IMR-90 (cell line): Measurements from ENCODE around the gene ADAM23. TPM values are rescaled to one million over a fixed set of nuclear protein-coding genes. Genes with fewer than 3 reads are reported as not detected.

ENCODE experiments used
- ATAC-seq: fragments of 200-7000 bp; cut with Tn5 transposase; 2 replicates; pipeline ENCODE4 v1.9.1; 2020; ENCODE audit warnings: low read depth, mild to moderate bottlenecking, moderate library complexity
- BruUV-seq: library from RNA; stranded (reverse); fragments of 400-500 nt; replicated peaks from 2 replicates; lab custom pipeline; 2021; lab: Mats Ljungman, UMichigan
- CTCF ChIA-PET: fragments of 300-600 bp; formaldehyde crosslinking; extraction: SDS; loops from one replicate; lab custom pipeline; 2021; ENCODE audit warnings: antibody characterized with exemption; lab: Yijun Ruan, JAX
- POLR2A ChIA-PET: fragments of 300-600 bp; sonication (Branson Sonifier 250); formaldehyde crosslinking; loops from one replicate; lab custom pipeline; 2022; ENCODE audit warnings: antibody characterized with exemption; ENCODE audit not compliant: unreplicated experiment; lab: Charles Lee
- DNase-seq: peaks from one replicate; pipeline ENCODE4 v3.0.0; 2013
- H2AFZ ChIP-seq: replicated peaks from 2 replicates; pipeline ENCODE3; 2013; ENCODE audit warnings: low read length, mild to moderate bottlenecking; ENCODE audit not compliant: poor library complexity
- H2AK5ac ChIP-seq: 2 replicates; pipeline ENCODE4 v1.6.1; 2013; ENCODE audit warnings: low read depth, low read length, inconsistent platforms
- H2AK9ac ChIP-seq: replicated peaks from 2 replicates; pipeline ENCODE3; 2013; ENCODE audit warnings: mild to moderate bottlenecking, low read depth, low read length, moderate library complexity; ENCODE audit not compliant: poor library complexity
- H2BK120ac ChIP-seq: 2 replicates; pipeline ENCODE4 v1.6.1; 2013; ENCODE audit warnings: low read depth, low read length, inconsistent platforms
- H2BK15ac ChIP-seq: 3 replicates; pipeline ENCODE4 v1.6.1; 2013; ENCODE audit warnings: low read depth, low read length, inconsistent platforms
- H2BK20ac ChIP-seq: 2 replicates; pipeline ENCODE4 v1.6.1; 2013; ENCODE audit warnings: low read depth, mild to moderate bottlenecking, inconsistent platforms, low read length, moderate library complexity
- H2BK5ac ChIP-seq: 2 replicates; pipeline ENCODE4 v1.6.1; 2013; ENCODE audit warnings: mild to moderate bottlenecking, low read depth, low read length, inconsistent platforms; ENCODE audit not compliant: poor library complexity, severe bottlenecking
- H3K14ac ChIP-seq: replicated peaks from 2 replicates; pipeline ENCODE4 v1.6.1; 2013; ENCODE audit warnings: low read depth, low read length, inconsistent platforms
- H3K18ac ChIP-seq: 2 replicates; pipeline ENCODE4 v1.6.1; 2013; ENCODE audit warnings: low read depth, low read length, control low read depth
- H3K23ac ChIP-seq: 2 replicates; pipeline ENCODE4 v1.6.1; 2013; ENCODE audit warnings: low read depth, low read length, inconsistent platforms
- H3K27ac ChIP-seq: 2 replicates; pipeline ENCODE4 v1.5.1; 2013; ENCODE audit warnings: mild to moderate bottlenecking, control low read depth, low read length; ENCODE audit not compliant: insufficient read depth
- H3K27me3 ChIP-seq: 2 replicates; pipeline ENCODE4 v1.6.1; 2013; ENCODE audit warnings: low read length; ENCODE audit not compliant: control insufficient read depth, insufficient read depth
- H3K36me3 ChIP-seq: 2 replicates; pipeline ENCODE4 v1.6.1; 2013; ENCODE audit warnings: low read length, mixed read lengths; ENCODE audit not compliant: control insufficient read depth, insufficient read depth
- H3K4ac ChIP-seq: 2 replicates; pipeline ENCODE4 v1.6.1; 2013; ENCODE audit warnings: low read depth, low read length, inconsistent platforms
- H3K4me1 ChIP-seq: 2 replicates; pipeline ENCODE4 v1.6.1; 2013; ENCODE audit warnings: low read length, mixed read lengths; ENCODE audit not compliant: control insufficient read depth, insufficient read depth
- H3K4me2 ChIP-seq: 2 replicates; pipeline ENCODE4 v1.6.1; 2013; ENCODE audit warnings: low read depth, mild to moderate bottlenecking, control low read depth, low read length, moderate library complexity
- H3K4me3 ChIP-seq: 2 replicates; pipeline ENCODE4 v1.5.1; 2013; ENCODE audit warnings: low read depth, mild to moderate bottlenecking, control low read depth, low read length, moderate library complexity; ENCODE audit not compliant: insufficient read depth
- H3K56ac ChIP-seq: 2 replicates; pipeline ENCODE4 v1.6.1; 2013; ENCODE audit warnings: low read length, inconsistent platforms; ENCODE audit not compliant: insufficient read depth; ENCODE audit errors: extremely low read depth
- H3K79me1 ChIP-seq, 2 experiments: 2 replicates each; pipeline ENCODE4 v1.6.1; 2013; ENCODE audit warnings: low read length in 2 of 2, inconsistent platforms in 1 of 2, low read depth in 1 of 2
- H3K9ac ChIP-seq: 2 replicates; pipeline ENCODE4 v1.6.1; 2013; ENCODE audit warnings: low read depth, low read length, control low read depth
- H3K9me1 ChIP-seq: 2 replicates; pipeline ENCODE4 v1.6.1; 2013; ENCODE audit warnings: low read length, inconsistent platforms; ENCODE audit not compliant: insufficient read depth
- H3K9me3 ChIP-seq: 2 replicates; pipeline ENCODE4 v1.6.1; 2013; ENCODE audit warnings: low read length; ENCODE audit not compliant: control insufficient read depth, insufficient read depth
- H4K20me1 ChIP-seq: 2 replicates; pipeline ENCODE4 v1.6.1; 2013; ENCODE audit warnings: low read length, inconsistent platforms; ENCODE audit not compliant: insufficient read depth
- H4K5ac ChIP-seq: 2 replicates; pipeline ENCODE4 v1.6.1; 2013; ENCODE audit warnings: mild to moderate bottlenecking, low read depth, low read length, control low read depth
- H4K8ac ChIP-seq, 2 experiments: 2 replicates each; pipeline ENCODE4 v1.6.1; 2013; ENCODE audit warnings: low read depth in 2 of 2, low read length in 2 of 2, control low read depth in 1 of 2, inconsistent platforms in 1 of 2
- H4K91ac ChIP-seq: 2 replicates; pipeline ENCODE4 v1.6.1; 2013; ENCODE audit warnings: low read depth, low read length, inconsistent platforms; ENCODE audit not compliant: insufficient read depth
- SMC3 ChIP-seq: fragments of 150-350 bp; IDR thresholded peaks from 2 replicates; pipeline ENCODE4 v1.6.1; 2016; ENCODE audit warnings: low read depth, mild to moderate bottlenecking, antibody characterized with exemption, low read length, moderate library complexity
- WGBS, 2 experiments: methylation state at CpG; one replicate each; pipeline versions ENCODE4 v1.1.5 to v1.1.7; 2013; ENCODE audit warnings: missing lambda C conversion rate in 2 of 2; ENCODE audit not compliant: insufficient read length in 1 of 2; ENCODE audit errors: extremely low coverage in 2 of 2; 5-methylcytosine and 5-hydroxymethylcytosine counted together
- dilution Hi-C: fragments of 300-500 bp; cut with HindIII; formaldehyde crosslinking; loops from one replicate; pipeline ENCODE4 v1.14.3; 2018; ENCODE audit warnings: low sequenced_read_pairs; ENCODE audit not compliant: unreplicated experiment
- in situ Hi-C: fragments of 300-500 bp; cut with MboI; formaldehyde crosslinking; loops from 3 replicates; pipeline ENCODE4 v1.14.3; 2019; ENCODE audit warnings: low sequenced_read_pairs, inconsistent platforms, mixed read lengths
- intact Hi-C: fragments of 100-400 bp; cut with micrococcal nuclease; formaldehyde crosslinking; loops from 2 replicates; pipeline ENCODE4 v1.10.0; 2022
- polyA plus RNA-seq, 3 experiments: library from polyadenylated mRNA; depleted of rRNA; stranded (reverse); fragments of >200 nt; gene quantifications; 2 replicates each; pipeline ENCODE4 v1.2.3, GENCODE V29; 2012; ENCODE audit warnings: low replicate concordance in 1 of 3
- total RNA-seq: library from RNA; depleted of rRNA; stranded (reverse); fragments of >200 nt; gene quantifications from 2 replicates; pipeline ENCODE4 v1.2.3, GENCODE V29; 2012

Gene ADAM23
- total and polyA plus RNA-seq, 2 of the 4 experiments (the other 2 are of a cell fraction), result 2.9 to 10.3 TPM

DNA sequence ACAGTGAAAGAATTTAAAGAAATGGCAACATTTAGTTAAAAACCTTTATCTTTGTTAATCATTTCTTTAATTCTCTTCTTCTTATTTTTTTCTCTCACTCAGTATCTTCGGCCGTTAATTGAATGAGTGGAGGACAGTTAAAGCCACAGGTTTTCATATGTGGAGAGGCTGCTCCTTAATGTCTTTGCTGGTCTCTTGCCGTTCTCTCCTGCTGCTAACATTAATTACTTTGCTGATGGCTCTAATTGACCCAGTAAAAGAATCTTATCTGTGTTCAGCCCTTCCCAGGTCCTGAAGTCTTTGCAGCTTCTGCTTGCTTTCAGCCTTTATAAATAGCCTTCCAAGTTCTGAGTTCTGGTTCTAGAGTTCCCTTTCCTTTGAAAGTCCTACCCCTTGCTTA lies 77.1 kb downstream of the ADAM23 start:
- Histone ChIP-seq H3K27ac (no peak overlapping the region), H2AFZ (no peak overlapping the region), H4K5ac (no peak overlapping the region), H3K36me3 (no peaks in the 10 kb centered on the region), H2AK5ac (no peak overlapping the region), H2BK20ac (no peak overlapping the region), H3K18ac (no peak overlapping the region), H2BK15ac (no peak overlapping the region), H3K56ac (no peak overlapping the region), H2BK120ac (no peak overlapping the region), H3K9me1 (no peaks in the 10 kb centered on the region), H3K9me3 (no peaks in the 10 kb centered on the region), H3K4me1 (no peaks in the 10 kb centered on the region), H4K20me1 (no peaks in the 10 kb centered on the region), H2BK5ac (no peak overlapping the region), H2AK9ac (no peak overlapping the region), H3K23ac (no peak overlapping the region; the same call in 1 of the 2 replicates), H3K14ac (no peak overlapping the region), H3K4me3 (no peak overlapping the region), H3K4me2 (no peak overlapping the region), H4K91ac (no peak overlapping the region), H4K8ac (no peak overlapping the region), H3K4ac (no peak overlapping the region), H3K27me3 (no peaks in the 10 kb centered on the region), H3K9ac (no peak overlapping the region), H3K79me1 (no peaks in the 10 kb centered on the region)
- TF ChIP-seq SMC3, result no peak
- no peak for DNase-seq
- dilution Hi-C loops, result no loop called here
- intact Hi-C loops, result no loop called here
- BruUV-seq, result no TSS peak
- in situ Hi-C loops, result no loop called here
- 50% methylated on average over 1 of the region's 3 CpGs; no CpG with 5 or more reads in 1 of the 2 experiments for WGBS, 2 experiments
- ATAC-seq, result no peak
- ChIA-PET CTCF (no interaction called here), POLR2A (no interaction called here)
